Mucosa of rectum (tissue), 2 donors: Measurements from ENCODE around the gene GNAQ.

ENCODE experiments used
- H3K27ac ChIP-seq, 2 donors: one replicate each; pipeline ENCODE4 v1.7.0; 2013; ENCODE audit warnings: inconsistent platforms in 2 of 2, low read depth in 2 of 2, low read length in 2 of 2
- H3K27me3 ChIP-seq, 2 donors: one replicate each; pipeline ENCODE4 v1.7.0; 2013; ENCODE audit warnings: low read length in 2 of 2; ENCODE audit not compliant: control insufficient read depth in 2 of 2, insufficient read depth in 2 of 2
- H3K36me3 ChIP-seq, 2 donors: one replicate each; pipeline ENCODE4 v1.7.0; 2013; ENCODE audit warnings: low read length in 2 of 2; ENCODE audit not compliant: control insufficient read depth in 2 of 2, insufficient read depth in 2 of 2
- H3K4me1 ChIP-seq, 2 donors: one replicate each; pipeline ENCODE4 v1.7.0; 2013; ENCODE audit warnings: low read length in 2 of 2, mild to moderate bottlenecking in 1 of 2; ENCODE audit not compliant: control insufficient read depth in 2 of 2, insufficient read depth in 2 of 2
- H3K4me3 ChIP-seq, 2 donors: one replicate each; pipeline ENCODE4 v1.7.0; 2013; ENCODE audit warnings: low read length in 2 of 2
- H3K9ac ChIP-seq, 2 donors: one replicate each; pipeline ENCODE4 v1.7.0; 2013; ENCODE audit warnings: low read length in 2 of 2, low read depth in 1 of 2, mild to moderate bottlenecking in 1 of 2
- H3K9me3 ChIP-seq, 2 donors: one replicate each; pipeline ENCODE4 v1.7.0; 2013; ENCODE audit warnings: low read length in 2 of 2; ENCODE audit not compliant: control insufficient read depth in 2 of 2
- donor health status: healthy.
- donor health status: Normal muscosa, but diverticular disease.

GNAQ gene

GRCh38 chr9:77915744-77916143, 115.9 kb downstream of the GNAQ start:
- Histone ChIP-seq H3K4me1 (peaks cover 0 to 4% of the 10 kb centered on the region in 2 donors), H3K4me3 (no peak overlapping the region), H3K9ac (no peak overlapping the region), H3K9me3 (no peaks in the 10 kb centered on the region), H3K27ac (no peak overlapping the region), H3K36me3 (peaks cover 7 to 9% of the 10 kb centered on the region in 2 donors), H3K27me3 (no peaks in the 10 kb centered on the region)

- Histone ChIP-seq H3K4me1 (peaks cover 0 to 4% of the 10 kb centered on the region in 2 donors), H3K9me3 (no peaks in the 10 kb centered on the region), H3K27me3 (no peaks in the 10 kb centered on the region), H3K36me3 (peaks cover 0 to 3% of the 10 kb centered on the region in 2 donors), H3K27ac (no peak overlapping the region), H3K9ac (no peak overlapping the region), H3K4me3 (no peak overlapping the region)
These were observed 118.5 kb downstream of the GNAQ start for GRCh38 chr9:77912895-77913693.

- no peak overlapping the region for H3K27ac ChIP-seq
- no peaks in the 10 kb centered on the region for H3K9me3 ChIP-seq
- no peaks in the 10 kb centered on the region for H3K4me1 ChIP-seq
- no peaks in the 10 kb centered on the region for H3K36me3 ChIP-seq
- no peak overlapping the region for H3K4me3 ChIP-seq
- H3K9ac ChIP-seq, result no peak overlapping the region
- H3K27me3 ChIP-seq, result no peaks in the 10 kb centered on the region
These were observed 119.7 kb downstream of the GNAQ start for GRCh38 chr9:77911928-77912327.

- H3K9ac ChIP-seq, result no peak overlapping the region
- no peaks in the 10 kb centered on the region for H3K9me3 ChIP-seq
- peaks cover 0 to 2% of the 10 kb centered on the region in 2 donors for H3K36me3 ChIP-seq
- no peak overlapping the region for H3K27ac ChIP-seq
- no peaks in the 10 kb centered on the region for H3K4me1 ChIP-seq
- no peak overlapping the region for H3K4me3 ChIP-seq
- no peaks in the 10 kb centered on the region for H3K27me3 ChIP-seq
These were observed 121.4 kb downstream of the GNAQ start for GRCh38 chr9:77910194-77910621.

- peaks cover 0 to 2% of the 10 kb centered on the region in 2 donors for H3K36me3 ChIP-seq
- no peaks in the 10 kb centered on the region for H3K27me3 ChIP-seq
- no peak overlapping the region for H3K4me3 ChIP-seq
- no peak overlapping the region for H3K9ac ChIP-seq
- H3K4me1 ChIP-seq, result no peaks in the 10 kb centered on the region
- H3K27ac ChIP-seq, result no peak overlapping the region
- H3K9me3 ChIP-seq, result no peaks in the 10 kb centered on the region
These were observed 122.3 kb downstream of the GNAQ start for GRCh38 chr9:77909306-77909705.

GRCh38 chr9:77908293-77908692, 123.3 kb downstream of the GNAQ start:
- Histone ChIP-seq H3K4me1 (no peaks in the 10 kb centered on the region), H3K27ac (no peak overlapping the region), H3K4me3 (no peak overlapping the region), H3K36me3 (peaks cover 0 to 2% of the 10 kb centered on the region in 2 donors), H3K27me3 (no peaks in the 10 kb centered on the region), H3K9ac (no peak overlapping the region), H3K9me3 (no peaks in the 10 kb centered on the region)

GRCh38 chr9:77907585-77907984, 124.0 kb downstream of the GNAQ start:
- peaks cover 2% of the 10 kb centered on the region in 2 donors for H3K36me3 ChIP-seq
- no peak overlapping the region for H3K27ac ChIP-seq
- no peak overlapping the region for H3K9ac ChIP-seq
- H3K4me3 ChIP-seq, result no peak overlapping the region
- no peaks in the 10 kb centered on the region for H3K9me3 ChIP-seq
- no peaks in the 10 kb centered on the region for H3K27me3 ChIP-seq
- H3K4me1 ChIP-seq, result no peaks in the 10 kb centered on the region

- Histone ChIP-seq H3K4me1 (no peaks in the 10 kb centered on the region), H3K36me3 (peaks cover 2% of the 10 kb centered on the region in 2 donors), H3K27ac (no peak overlapping the region), H3K9ac (no peak overlapping the region), H3K9me3 (no peaks in the 10 kb centered on the region), H3K4me3 (no peak overlapping the region), H3K27me3 (no peaks in the 10 kb centered on the region)
These were observed 124.6 kb downstream of the GNAQ start for GRCh38 chr9:77906991-77907390.

GRCh38 chr9:77903666-77904285, 127.8 kb downstream of the GNAQ start:
- Histone ChIP-seq H3K4me3 (no peak overlapping the region), H3K27ac (no peak overlapping the region), H3K4me1 (no peaks in the 10 kb centered on the region), H3K9me3 (no peaks in the 10 kb centered on the region), H3K9ac (no peak overlapping the region), H3K27me3 (no peaks in the 10 kb centered on the region), H3K36me3 (peaks cover 2% of the 10 kb centered on the region in 2 donors)

GRCh38 chr9:77901771-77902170, 129.8 kb downstream of the GNAQ start:
- no peaks in the 10 kb centered on the region for H3K27me3 ChIP-seq
- peaks cover 2% of the 10 kb centered on the region in 2 donors for H3K36me3 ChIP-seq
- no peak overlapping the region for H3K27ac ChIP-seq
- H3K4me3 ChIP-seq, result no peak overlapping the region
- H3K9me3 ChIP-seq, result no peaks in the 10 kb centered on the region
- peaks cover 0 to 2% of the 10 kb centered on the region in 2 donors for H3K4me1 ChIP-seq
- H3K9ac ChIP-seq, result no peak overlapping the region
